Central memory CD4-positive, alpha-beta T cell (primary cell): ENCODE results near the gene CLEC19A.

Experiments
- DNase-seq: peaks from one replicate; pipeline ENCODE4 v3.0.0; 2022

Gene CLEC19A

DNA sequence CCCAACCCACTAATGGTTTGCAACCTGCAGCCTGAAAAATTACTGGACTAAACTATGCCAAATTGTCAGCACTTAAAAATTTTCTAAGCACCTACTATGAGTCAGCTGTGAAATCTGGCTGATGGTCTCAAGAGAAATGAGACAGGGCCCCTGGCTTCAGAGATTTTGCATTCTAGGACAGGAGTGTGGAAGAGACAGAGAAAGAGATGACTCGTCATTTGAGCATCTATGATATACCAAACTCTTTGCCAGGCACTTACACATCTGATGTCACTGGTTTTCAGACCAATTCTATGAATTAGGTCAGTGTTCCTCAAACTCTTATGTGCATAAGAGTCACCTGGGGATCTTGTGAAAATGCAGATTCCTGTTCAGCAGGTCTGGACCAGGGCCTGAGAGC is 44.4 kb downstream of the CLEC19A start:
- no peak for DNase-seq

DNA sequence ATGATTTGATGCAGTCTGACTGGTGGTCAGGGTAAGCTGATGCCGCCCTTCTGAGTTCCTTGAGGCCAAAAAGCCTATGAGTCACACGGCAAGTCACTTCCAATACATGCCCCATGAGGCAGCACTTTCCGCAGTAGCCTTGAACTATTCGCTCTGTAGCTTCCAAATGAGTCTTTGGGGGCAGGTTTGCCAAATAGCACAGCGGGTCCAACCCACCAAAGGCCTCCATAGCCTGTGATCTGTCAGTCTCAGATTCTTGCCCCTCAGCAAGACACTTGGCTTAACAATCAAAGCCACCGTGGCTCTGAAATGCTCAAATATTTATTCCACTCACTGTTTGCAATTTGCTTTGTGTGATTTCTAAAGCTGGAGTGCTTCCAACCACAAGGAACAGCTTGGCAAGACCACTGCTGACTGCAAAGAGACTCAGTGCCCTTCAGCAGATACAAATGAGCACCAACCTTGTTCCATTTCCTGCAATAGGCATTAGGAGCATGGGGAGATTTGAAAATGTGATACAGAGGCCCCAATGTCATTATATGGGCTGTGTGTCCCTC is 45.4 kb downstream of the CLEC19A start:
- DNase-seq: no peak

DNA sequence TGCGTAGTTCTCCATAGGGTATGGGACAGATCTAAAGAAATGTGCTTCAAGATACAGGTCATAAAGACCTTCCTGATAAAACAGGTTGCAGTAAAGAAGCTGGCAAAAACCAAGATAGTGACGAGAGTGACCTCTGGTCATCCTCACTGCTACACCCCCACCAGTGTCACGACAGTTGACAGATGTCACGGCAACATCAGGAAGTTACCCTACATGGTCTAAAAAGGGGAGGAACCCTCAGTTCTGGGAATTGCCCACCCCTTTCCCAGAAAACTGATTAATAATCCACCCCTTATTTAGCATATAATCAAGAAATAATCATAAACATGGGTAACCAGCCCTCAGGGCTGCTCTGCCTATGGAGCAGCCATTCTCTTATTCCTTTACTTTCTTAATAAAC is 46.3 kb downstream of the CLEC19A start:
- no peak for DNase-seq

DNA sequence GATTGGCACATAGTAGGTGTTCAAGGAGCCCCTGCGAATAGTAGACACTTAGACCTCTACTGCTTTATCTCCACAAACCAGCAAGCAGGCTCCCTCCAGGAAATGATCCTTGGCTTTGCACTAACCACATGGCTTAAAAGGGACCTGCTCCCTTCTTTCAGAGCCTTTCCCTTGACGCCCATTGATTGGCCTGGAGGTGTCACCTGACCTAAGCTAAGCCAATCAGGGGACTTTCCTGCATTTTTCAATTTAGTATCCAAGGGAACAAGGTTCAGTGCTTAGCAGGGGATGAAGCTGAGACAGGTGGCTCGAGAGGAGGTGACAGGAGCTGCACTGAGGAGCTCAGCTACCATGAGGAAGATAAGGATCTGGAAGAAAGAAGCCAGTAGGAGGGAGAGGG is 52.8 kb downstream of the CLEC19A start:
- DNase-seq: no peak

DNA sequence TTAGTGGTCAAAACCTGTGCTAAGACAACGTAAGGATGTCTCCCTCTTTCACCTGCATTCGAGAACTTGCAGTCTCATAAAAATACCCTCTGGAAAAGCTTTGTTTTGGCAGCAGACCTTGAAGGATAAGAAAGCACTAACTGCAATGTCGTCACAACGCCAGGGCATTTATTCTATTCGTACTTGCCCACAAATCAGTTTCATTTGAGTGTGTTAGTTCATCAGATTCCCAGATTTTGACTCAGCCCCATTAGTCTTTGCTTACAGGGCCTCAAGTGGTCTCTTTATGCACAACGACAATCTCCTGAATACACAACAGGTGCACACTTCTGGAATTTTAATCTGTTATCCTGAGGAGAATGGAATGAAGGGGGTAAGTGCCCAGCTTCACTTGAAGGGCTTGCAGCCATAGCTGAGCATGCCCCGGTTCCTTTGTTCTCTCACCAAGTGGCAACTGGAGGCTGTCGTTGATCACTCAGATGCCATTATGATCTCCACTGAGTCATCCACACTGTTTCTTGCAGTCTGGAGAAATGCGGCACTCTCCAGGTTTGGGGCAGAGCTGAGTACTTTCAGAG is 58.8 kb downstream of the CLEC19A start:
- no peak for DNase-seq

DNA sequence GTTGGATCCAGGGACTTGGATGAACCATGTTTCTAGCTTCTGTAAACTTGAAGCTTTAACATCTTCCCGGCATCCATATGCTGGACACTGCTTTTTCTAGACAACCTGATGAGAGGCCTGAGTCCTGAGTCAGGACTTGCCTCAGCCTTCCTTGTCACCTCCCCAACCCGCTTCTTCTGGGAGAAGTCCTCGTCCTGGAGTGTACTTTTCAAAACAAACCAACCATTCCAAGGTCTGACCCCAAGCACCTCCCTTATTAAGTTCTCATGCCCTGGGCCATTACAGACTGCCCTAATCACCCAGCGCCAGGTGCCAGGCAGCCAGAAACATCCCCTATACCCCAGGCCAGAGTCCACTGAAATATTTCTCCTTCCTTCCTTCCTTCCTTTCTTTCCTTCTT is 59.4 kb downstream of the CLEC19A start:
- DNase-seq: no peak

DNA sequence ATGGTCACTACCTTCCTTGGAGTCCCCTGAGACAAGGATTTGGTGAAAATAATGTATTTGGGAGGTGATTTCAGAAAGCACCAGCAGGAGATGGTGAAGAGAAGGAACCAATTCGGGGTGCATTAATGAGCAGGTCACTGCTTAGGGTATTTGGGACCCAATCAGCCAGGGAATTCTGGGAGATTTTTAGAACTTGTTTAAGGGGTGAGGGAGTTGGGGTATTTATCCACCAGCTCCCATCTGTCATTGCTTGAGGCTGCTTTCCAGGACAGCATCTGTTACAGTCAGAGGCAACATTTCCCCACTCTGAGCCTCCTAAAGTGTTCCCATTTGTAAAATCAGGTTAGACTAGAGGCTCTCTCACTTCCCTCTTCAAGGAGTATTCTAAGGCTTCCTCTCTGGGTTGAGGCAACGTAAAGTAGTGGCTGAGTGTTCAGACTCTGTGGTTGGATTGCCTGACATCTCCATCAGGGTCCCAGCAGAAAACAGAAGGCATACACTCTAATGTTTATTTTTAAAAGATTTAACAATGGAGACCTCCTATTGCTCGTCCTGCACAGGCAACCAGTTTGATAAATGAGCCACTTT is 60.9 kb downstream of the CLEC19A start:
- DNase-seq: no peak

DNA sequence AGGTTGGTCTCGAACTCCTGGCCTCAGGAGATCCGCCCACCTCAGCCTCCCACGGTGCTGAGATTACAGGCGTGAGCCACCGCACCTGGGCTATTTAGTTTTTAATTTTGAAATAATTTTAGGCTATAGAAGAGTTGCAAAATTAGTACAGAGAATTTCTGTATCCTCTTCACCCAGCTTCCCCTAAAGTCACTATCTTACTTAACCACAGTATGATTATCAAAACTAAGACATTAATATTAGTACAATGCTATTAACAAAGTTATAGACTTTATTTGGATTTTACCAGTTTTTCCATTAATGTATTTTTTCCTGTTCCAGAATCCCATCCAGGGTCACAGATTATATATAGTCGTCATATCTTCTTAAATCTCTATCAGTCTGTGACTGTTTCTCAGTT is 62.6 kb downstream of the CLEC19A start:
- DNase-seq: no peak

DNA sequence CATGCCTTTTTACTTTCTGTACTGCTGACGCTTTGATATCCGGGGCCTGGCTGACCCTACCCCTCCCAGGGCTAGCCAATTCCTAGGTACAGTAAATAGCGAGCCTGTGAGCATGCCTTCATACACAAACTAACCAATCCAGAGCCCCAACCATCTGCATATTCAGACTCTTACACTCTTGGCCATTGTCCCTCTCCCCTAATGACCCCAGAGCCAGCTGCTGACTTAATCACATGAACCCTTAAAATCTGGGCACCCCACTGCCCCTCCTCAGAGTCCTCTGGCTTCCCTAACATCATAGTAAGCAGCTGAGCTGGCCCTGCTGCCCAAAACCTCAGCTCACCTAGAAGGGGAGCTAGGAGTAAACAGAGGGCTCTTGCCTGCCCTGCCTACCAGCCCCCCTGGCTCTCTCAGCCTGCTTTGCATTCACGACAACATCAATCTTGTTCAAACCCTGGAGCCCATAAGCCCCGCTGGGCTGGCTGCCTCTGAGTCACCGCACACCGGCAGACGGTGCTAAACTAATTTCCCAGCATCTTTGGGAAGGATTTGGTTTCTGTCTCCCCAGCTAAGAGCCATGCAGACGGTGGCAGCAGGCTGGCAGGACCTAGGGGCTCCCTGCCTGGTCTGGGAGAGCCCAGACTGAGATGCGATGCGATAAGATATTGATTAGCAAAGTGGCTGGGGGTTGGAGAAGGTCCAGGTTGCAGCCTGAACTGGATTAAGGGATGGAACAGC is 63.2 kb downstream of the CLEC19A start:
- DNase-seq: no peak

DNA sequence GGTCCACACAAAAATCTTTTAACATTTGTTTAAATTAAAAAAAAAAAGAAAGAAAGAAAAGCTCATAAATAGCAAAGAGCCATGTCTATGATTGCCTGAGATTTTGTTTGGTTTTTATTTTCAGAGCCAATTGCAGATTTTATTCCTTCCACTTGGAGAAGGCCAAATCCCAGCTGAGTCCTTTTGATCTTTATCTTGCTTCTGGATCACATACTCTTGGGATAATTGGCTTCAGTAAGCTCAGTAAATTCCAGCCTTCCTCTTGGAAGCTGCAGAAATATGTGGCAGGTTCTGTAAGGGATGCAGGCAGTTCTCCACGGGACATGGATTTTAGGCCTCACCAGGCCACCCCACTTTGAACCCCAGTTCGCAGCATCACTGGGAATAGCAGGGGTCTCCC is 68.8 kb downstream of the CLEC19A start:
- DNase-seq: no peak

DNA sequence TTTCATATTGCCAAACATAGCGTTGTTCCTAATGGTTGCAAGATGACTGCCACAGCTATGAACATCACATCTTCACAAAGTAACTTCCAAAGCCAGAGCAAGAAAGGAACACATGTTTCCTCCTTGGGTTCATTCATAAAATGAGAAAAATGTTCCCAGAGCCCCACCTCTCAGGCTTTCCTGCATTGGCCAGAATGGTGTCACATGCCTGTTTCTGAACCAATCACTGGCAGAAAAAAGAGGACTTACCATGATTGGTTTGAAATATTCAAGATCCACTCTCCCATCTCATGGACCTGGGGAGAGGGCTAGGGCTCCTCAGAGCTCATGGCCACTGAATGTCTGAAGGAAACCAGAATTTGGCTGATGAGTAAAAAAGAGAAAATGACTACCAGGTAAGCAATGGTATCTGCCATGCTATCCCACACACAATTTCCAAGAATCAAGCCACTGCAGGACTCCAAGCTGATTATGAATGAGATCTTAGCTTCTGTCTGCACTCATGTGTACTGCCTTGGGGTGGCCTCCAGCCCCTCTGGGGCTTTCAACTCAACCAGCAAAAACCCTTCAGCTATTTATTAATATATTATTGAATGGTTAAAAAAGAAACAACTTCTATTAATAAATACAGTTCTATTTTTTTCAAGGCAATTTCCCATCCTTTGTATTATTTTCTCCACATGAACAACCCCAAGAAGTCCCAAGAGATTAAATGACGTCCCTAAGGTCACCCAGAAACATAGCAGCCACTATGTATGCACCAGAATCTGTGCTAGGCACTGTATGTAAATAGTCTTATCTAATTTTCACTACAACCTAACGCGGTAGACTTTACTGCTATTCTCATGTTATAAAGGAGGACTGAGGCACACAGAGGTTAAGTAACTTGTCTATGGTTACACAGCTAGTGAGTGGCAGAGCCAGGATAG is 70.8 kb downstream of the CLEC19A start:
- DNase-seq: no peak

DNA sequence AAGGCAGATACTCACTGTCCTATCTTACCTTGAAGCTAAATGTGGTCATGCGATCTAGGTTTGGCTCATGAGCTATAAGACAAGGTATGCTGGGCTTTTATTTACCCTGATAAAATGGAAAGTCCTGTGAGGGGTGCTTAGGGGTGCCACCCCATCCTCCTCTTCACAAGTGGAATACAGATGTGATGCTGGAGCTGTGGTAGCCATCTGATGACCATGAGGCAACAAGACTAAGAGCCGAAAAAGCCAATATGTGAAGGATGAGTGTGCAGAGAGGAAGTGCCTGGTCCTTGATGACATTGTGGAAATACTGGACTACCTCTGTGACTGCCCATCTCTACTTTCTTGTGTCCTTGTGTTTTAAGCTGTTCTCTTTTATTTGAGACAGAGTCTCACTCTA is 74.0 kb downstream of the CLEC19A start:
- no peak for DNase-seq
